HCT116 (cell line): ENCODE results near the gene ACTN4. TPM values are rescaled to one million over a fixed set of nuclear protein-coding genes. Genes with fewer than 3 reads are reported as not detected.
A peak's percentile ranks its signal among the peaks of the same experiment; 100 is the strongest.

Source experiments
- ATAC-seq: fragments of 200-7000 bp; cut with Tn5 transposase; 2 replicates; pipeline ENCODE4 v1.9.1; 2020; ENCODE audit warnings: mild to moderate bottlenecking, moderate library complexity
- BruUV-seq: library from RNA; stranded (reverse); fragments of 400-500 nt; replicated peaks from 2 replicates; lab custom pipeline; 2021; lab: Mats Ljungman, UMichigan
- CTCF ChIA-PET: fragments of 300-600 bp; sonication (Branson Sonifier 250); formaldehyde crosslinking; loops from one replicate; lab custom pipeline; 2021; ENCODE audit warnings: antibody characterized with exemption; lab: Charles Lee
- POLR2A ChIA-PET: fragments of 300-600, 350-600 bp; sonication (Branson Sonifier 250); formaldehyde crosslinking; loops from one replicate; lab custom pipeline; 2021; ENCODE audit warnings: antibody characterized with exemption; lab: Charles Lee
- RAD21 ChIA-PET, 2 experiments: fragments of 300-600 bp; sonication (Branson Sonifier 250); formaldehyde crosslinking; loops; one replicate each; lab custom pipeline; 2023; ENCODE audit warnings: low total read pairs in 2 of 2; ENCODE audit not compliant: uncharacterized antibody in 2 of 2, unreplicated experiment in 2 of 2, low non-redundant PET in 1 of 2; lab: Charles Lee
- DNase-seq: peaks from one replicate; pipeline ENCODE4 v3.0.0-alpha.2; 2010; ENCODE audit warnings: low read depth, low spot score
- H2AFZ ChIP-seq: fragments of 200-600 bp; shearing (Covaris generic), sonication (generic); 2 replicates; pipeline ENCODE4 v1.6.1; 2017; ENCODE audit warnings: low read depth, mixed run types, mixed read lengths, antibody characterized with exemption, low read length; ENCODE audit not compliant: poor library complexity, severe bottlenecking
- H3K27ac ChIP-seq: 2 replicates; pipeline ENCODE4 v1.5.1; 2012; ENCODE audit warnings: low read depth, low read length
- H3K27me3 ChIP-seq: fragments of 200-600 bp; sonication (generic); 2 replicates; pipeline ENCODE4 v1.6.1; 2016; ENCODE audit warnings: mixed run types, low read length, mixed read lengths; ENCODE audit not compliant: insufficient read depth
- H3K36me3 ChIP-seq, 2 experiments: fragments of 200-500 bp in 1 of 2; fragments of 200-600 bp in 1 of 2; sonication (Bioruptor generic) in 1 of 2; sonication (generic) in 1 of 2; 2 replicates each; pipeline versions ENCODE4 v1.5.1 to v1.6.1; 2014 to 2016; ENCODE audit warnings: low read length in 2 of 2, inconsistent platforms in 1 of 2, mixed read lengths in 1 of 2, mixed run types in 1 of 2; ENCODE audit not compliant: insufficient read depth in 2 of 2, control insufficient read depth in 1 of 2
- H3K4me1 ChIP-seq, 2 experiments: fragments of 200-600 bp in 1 of 2; sonication (generic) in 1 of 2; 2 replicates each; pipeline versions ENCODE4 v1.5.1 to v1.6.1; 2012 to 2017; ENCODE audit warnings: low read length in 2 of 2, inconsistent platforms in 1 of 2, mild to moderate bottlenecking in 1 of 2, mixed read lengths in 1 of 2, mixed run types in 1 of 2, moderate library complexity in 1 of 2; ENCODE audit not compliant: insufficient read depth in 2 of 2, control insufficient read depth in 1 of 2
- H3K4me2 ChIP-seq: fragments of 200-600 bp; sonication (generic); 2 replicates; pipeline ENCODE4 v1.6.1; 2017; ENCODE audit warnings: mixed run types, low read length, mixed read lengths
- H3K4me3 ChIP-seq, 2 experiments: fragments of 200-600 bp in 1 of 2; sonication (generic) in 1 of 2; replicated peaks in 1 of 2; 2 replicates each; pipeline ENCODE4 v1.5.1; 2011 to 2016; ENCODE audit warnings: low read length in 2 of 2, control low read depth in 1 of 2, low read depth in 1 of 2, mild to moderate bottlenecking in 1 of 2, mixed read lengths in 1 of 2, mixed run types in 1 of 2
- H3K79me2 ChIP-seq: fragments of 200-600 bp; sonication (generic); 2 replicates; pipeline ENCODE4 v1.6.1; 2017; ENCODE audit warnings: mild to moderate bottlenecking, mixed run types, low read length, moderate library complexity, mixed read lengths; ENCODE audit not compliant: insufficient read depth
- H3K9ac ChIP-seq: fragments of 200-600 bp; sonication (generic); 2 replicates; pipeline ENCODE4 v1.6.1; 2016; ENCODE audit warnings: low read length, mixed read lengths
- H3K9me2 ChIP-seq: fragments of 200-600 bp; sonication (generic), shearing (Covaris generic); 2 replicates; pipeline ENCODE4 v1.6.1; 2017; ENCODE audit warnings: mixed run types, mild to moderate bottlenecking, moderate library complexity; ENCODE audit not compliant: insufficient read depth
- H3K9me3 ChIP-seq, 2 experiments: fragments of 200-500 bp in 1 of 2; fragments of 200-600 bp in 1 of 2; sonication (Bioruptor generic) in 1 of 2; sonication (generic) in 1 of 2; 2 replicates each; pipeline ENCODE4 v1.6.1; 2014 to 2017; ENCODE audit warnings: low read length in 2 of 2, mixed read lengths in 2 of 2, inconsistent platforms in 1 of 2, low read depth in 1 of 2, mild to moderate bottlenecking in 1 of 2, mixed run types in 1 of 2, moderate library complexity in 1 of 2; ENCODE audit not compliant: control insufficient read depth in 1 of 2, insufficient read depth in 1 of 2
- H4K20me1 ChIP-seq: fragments of 200-600 bp; sonication (generic), shearing (Covaris generic); 2 replicates; pipeline ENCODE4 v1.6.1; 2017; ENCODE audit warnings: mixed run types, mild to moderate bottlenecking, moderate library complexity; ENCODE audit not compliant: insufficient read depth
- ATF3 ChIP-seq: IDR thresholded peaks from 2 replicates; pipeline ENCODE4 v1.6.1; 2012
- CBX3 ChIP-seq: IDR thresholded peaks from 2 replicates; pipeline ENCODE4 v1.6.1; 2012; ENCODE audit warnings: low read depth
- CTCF ChIP-seq, 3 experiments: fragments of 200-600 bp in 1 of 3; sonication (generic) in 1 of 3; IDR thresholded peaks in 2 of 3; conservative IDR thresholded peaks in 1 of 3; 2 replicates each; pipeline ENCODE4 v1.5.1; 2012 to 2017; ENCODE audit warnings: low read depth in 2 of 3, low read length in 2 of 3, antibody characterized with exemption in 1 of 3, borderline replicate concordance in 1 of 3, control low read depth in 1 of 3, mild to moderate bottlenecking in 1 of 3, mixed read lengths in 1 of 3, mixed run types in 1 of 3, moderate library complexity in 1 of 3; ENCODE audit not compliant: insufficient read depth in 1 of 3
- POLR2AphosphoS5 ChIP-seq: IDR thresholded peaks from 2 replicates; pipeline ENCODE4 v1.6.1; 2011; ENCODE audit warnings: mild to moderate bottlenecking, low read depth, low read length, moderate library complexity
- SP1 ChIP-seq: IDR thresholded peaks from 2 replicates; pipeline ENCODE4 v1.6.1; 2012; ENCODE audit warnings: low read depth
- YY1 ChIP-seq: IDR thresholded peaks from 2 replicates; pipeline ENCODE4 v1.6.1; 2011; ENCODE audit warnings: low read length, low read depth, moderate library complexity, mild to moderate bottlenecking; ENCODE audit not compliant: insufficient replicate concordance; ENCODE audit errors: extremely low read depth
- ZFX ChIP-seq: fragments of 450-650 bp; IDR thresholded peaks from 2 replicates; pipeline ENCODE4 v1.6.1; 2017
- intact Hi-C: fragments of 100-400 bp; cut with micrococcal nuclease; formaldehyde crosslinking; loops from 2 replicates; pipeline ENCODE4 v1.10.0; 2022
- total RNA-seq: library from RNA; stranded (reverse); gene quantifications from one replicate; pipeline ENCODE4 v1.2.1, GENCODE V29; 2021; ENCODE audit not compliant: unreplicated experiment

ACTN4 gene
- total RNA-seq, 1 experiment from 2014 or later: 651 TPM

- no peak for TF ChIP-seq CTCF (IDR thresholded peaks at IDR 0.05 in 2 of 3, conservative IDR thresholded peaks at IDR 0.05 in 1 of 3; ENCODE audit: borderline replicate concordance in 1 of 3, insufficient read depth in 1 of 3, low read depth in 2 of 3, low read length in 2 of 3)
- TF ChIP-seq ZFX: no peak
- no peak for TF ChIP-seq ATF3
These were observed 59.5 kb downstream of the ACTN4 start (continued) for GRCh38 chr19:38706792-38707511.

- BruUV-seq: no TSS peak
- DNase-seq (no peak), ATAC-seq (no peak)
- H4K20me1 ChIP-seq: no peaks in the 10 kb centered on the region
- no peaks in the 10 kb centered on the region for H3K27me3 ChIP-seq
- H3K36me3 ChIP-seq: peaks cover 63 to 84% of the 10 kb centered on the region in 2 experiments
- H2AFZ ChIP-seq: no peak overlapping the region
- ChIA-PET CTCF (no interaction called here), RAD21 (no interaction called here), POLR2A (no interaction called here)
- no peak overlapping the region for H3K4me3 ChIP-seq
- no peak overlapping the region for H3K9ac ChIP-seq
- peaks cover 59% of the 10 kb centered on the region; the same call in 1 of the 2 replicates for H3K79me2 ChIP-seq
- peak overlapping the region; percentile 24; the same call in 1 of the 2 replicates for H3K27ac ChIP-seq
- H3K4me1 ChIP-seq: no peaks in the 10 kb centered on the region
- intact Hi-C loops: no loop called here
- H3K4me2 ChIP-seq: no peak overlapping the region
- no peaks in the 10 kb centered on the region for H3K9me2 ChIP-seq
- H3K9me3 ChIP-seq: no peaks in the 10 kb centered on the region
- TF ChIP-seq SP1 (no peak), POLR2AphosphoS5 (peak; percentile 20; the same call in 1 of the 2 replicates), CBX3 (no peak), YY1 (no peak)
These were observed 60.2 kb downstream of the ACTN4 start for GRCh38 chr19:38707512-38708114.
